Lung (tissue), 12 donors: ENCODE data around the gene ANO2. TPM values are rescaled to one million over a fixed set of nuclear protein-coding genes. Genes with fewer than 3 reads are reported as not detected.

Source experiments
- ATAC-seq: fragments of 200-7000 bp; cut with Tn5 transposase; one replicate; pipeline ENCODE4 v1.9.1; 2020; ENCODE audit warnings: moderate number of reproducible peaks; ENCODE audit not compliant: insufficient read depth, low FRiP score
- DNase-seq, 3 donors: peaks; one replicate each; pipeline ENCODE4 v3.0.0-alpha.2; 2013 to 2017
- H3K27ac ChIP-seq, 2 donors: one replicate each; pipeline ENCODE4 v1.5.1; 2013; ENCODE audit warnings: mild to moderate bottlenecking in 2 of 2, moderate library complexity in 2 of 2, control low read depth in 1 of 2, inconsistent platforms in 1 of 2, low read depth in 1 of 2, low read length in 1 of 2
- H3K27me3 ChIP-seq, 3 donors: one replicate each; pipeline ENCODE4 v1.5.1; 2013; ENCODE audit warnings: low read length in 2 of 3; ENCODE audit not compliant: control insufficient read depth in 3 of 3, insufficient read depth in 3 of 3
- H3K36me3 ChIP-seq, 4 donors: one replicate each; pipeline ENCODE4 v1.5.1; 2013; ENCODE audit warnings: low read length in 4 of 4, mild to moderate bottlenecking in 1 of 4, moderate library complexity in 1 of 4; ENCODE audit not compliant: control insufficient read depth in 4 of 4, insufficient read depth in 4 of 4
- H3K4me1 ChIP-seq, 5 donors: one replicate each; pipeline ENCODE4 v1.5.1; 2013; ENCODE audit warnings: low read length in 5 of 5, mild to moderate bottlenecking in 2 of 5, moderate library complexity in 1 of 5; ENCODE audit not compliant: control insufficient read depth in 5 of 5, insufficient read depth in 5 of 5
- H3K4me3 ChIP-seq: one replicate; pipeline ENCODE4 v1.5.1; 2013; ENCODE audit warnings: mild to moderate bottlenecking, control low read depth, moderate library complexity
- H3K9ac ChIP-seq, 2 donors: one replicate each; pipeline ENCODE4 v1.5.1; 2013; ENCODE audit warnings: low read length in 2 of 2, control low read depth in 1 of 2; ENCODE audit not compliant: insufficient read depth in 1 of 2
- H3K9me3 ChIP-seq, 4 donors: one replicate each; pipeline ENCODE4 v1.5.1; 2013; ENCODE audit warnings: low read length in 3 of 4, mild to moderate bottlenecking in 1 of 4, moderate library complexity in 1 of 4; ENCODE audit not compliant: control insufficient read depth in 4 of 4, insufficient read depth in 3 of 4
- WGBS, 2 donors: extraction: QIAGEN DNeasy Blood & Tissue Kit; methylation state at CpG; one replicate each; pipeline ENCODE4 v1.1.7; 2013; 5-methylcytosine and 5-hydroxymethylcytosine counted together
- polyA plus RNA-seq, 2 donors: library from polyadenylated mRNA; stranded (reverse); fragments of 200-250 nt; gene quantifications; one replicate each; pipeline ENCODE4 v1.2.1, GENCODE V29; 2013
- total RNA-seq, 2 donors: library from RNA; depleted of rRNA in 1 of 2; stranded (reverse); fragments of >200 nt in 1 of 2; gene quantifications; one replicate each; pipeline ENCODE4 v1.2.1, GENCODE V29; 2014 to 2021
- TF ChIP-seq, protein P1 (sequence below): IDR thresholded peaks from 2 replicates; pipeline ENCODE4 v1.5.1; 2012; ENCODE audit warnings: mild to moderate bottlenecking; ENCODE audit errors: control extremely low read depth, extremely low read depth
- donor health status: control.
- donor health status: control.
- donor health status: Bipolar disorder and iron deficiency.
- donor health status: healthy.
- donor health status: DM: yes; HTN: yes; CAD: no.

Gene ANO2
- total and polyA plus RNA-seq, 4 donors = 5.9 to 11.3 (median 7.4) TPM

DNA sequence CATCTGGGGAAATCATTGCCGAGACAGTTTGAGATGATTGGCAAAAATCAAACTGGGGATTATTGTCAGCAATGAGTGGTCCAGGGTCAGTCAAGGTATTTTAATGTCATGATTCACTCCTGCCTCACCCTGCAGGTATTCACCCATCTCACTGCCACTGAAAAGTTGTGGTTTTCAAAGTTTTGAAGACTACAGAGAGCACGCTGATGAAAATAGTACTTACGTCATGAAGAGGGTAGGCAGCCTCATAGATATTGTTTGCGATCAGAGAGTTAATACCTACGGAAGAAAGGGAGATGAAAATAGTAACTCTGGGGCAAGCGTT is 138.0 kb downstream of the ANO2 start:
- DNase-seq = no peak
- TF ChIP-seq, protein P1, sequence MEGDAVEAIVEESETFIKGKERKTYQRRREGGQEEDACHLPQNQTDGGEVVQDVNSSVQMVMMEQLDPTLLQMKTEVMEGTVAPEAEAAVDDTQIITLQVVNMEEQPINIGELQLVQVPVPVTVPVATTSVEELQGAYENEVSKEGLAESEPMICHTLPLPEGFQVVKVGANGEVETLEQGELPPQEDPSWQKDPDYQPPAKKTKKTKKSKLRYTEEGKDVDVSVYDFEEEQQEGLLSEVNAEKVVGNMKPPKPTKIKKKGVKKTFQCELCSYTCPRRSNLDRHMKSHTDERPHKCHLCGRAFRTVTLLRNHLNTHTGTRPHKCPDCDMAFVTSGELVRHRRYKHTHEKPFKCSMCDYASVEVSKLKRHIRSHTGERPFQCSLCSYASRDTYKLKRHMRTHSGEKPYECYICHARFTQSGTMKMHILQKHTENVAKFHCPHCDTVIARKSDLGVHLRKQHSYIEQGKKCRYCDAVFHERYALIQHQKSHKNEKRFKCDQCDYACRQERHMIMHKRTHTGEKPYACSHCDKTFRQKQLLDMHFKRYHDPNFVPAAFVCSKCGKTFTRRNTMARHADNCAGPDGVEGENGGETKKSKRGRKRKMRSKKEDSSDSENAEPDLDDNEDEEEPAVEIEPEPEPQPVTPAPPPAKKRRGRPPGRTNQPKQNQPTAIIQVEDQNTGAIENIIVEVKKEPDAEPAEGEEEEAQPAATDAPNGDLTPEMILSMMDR = no peak
- 88 to 94% methylated on average over 6 of the region's 6 CpGs for WGBS, 2 donors

DNA sequence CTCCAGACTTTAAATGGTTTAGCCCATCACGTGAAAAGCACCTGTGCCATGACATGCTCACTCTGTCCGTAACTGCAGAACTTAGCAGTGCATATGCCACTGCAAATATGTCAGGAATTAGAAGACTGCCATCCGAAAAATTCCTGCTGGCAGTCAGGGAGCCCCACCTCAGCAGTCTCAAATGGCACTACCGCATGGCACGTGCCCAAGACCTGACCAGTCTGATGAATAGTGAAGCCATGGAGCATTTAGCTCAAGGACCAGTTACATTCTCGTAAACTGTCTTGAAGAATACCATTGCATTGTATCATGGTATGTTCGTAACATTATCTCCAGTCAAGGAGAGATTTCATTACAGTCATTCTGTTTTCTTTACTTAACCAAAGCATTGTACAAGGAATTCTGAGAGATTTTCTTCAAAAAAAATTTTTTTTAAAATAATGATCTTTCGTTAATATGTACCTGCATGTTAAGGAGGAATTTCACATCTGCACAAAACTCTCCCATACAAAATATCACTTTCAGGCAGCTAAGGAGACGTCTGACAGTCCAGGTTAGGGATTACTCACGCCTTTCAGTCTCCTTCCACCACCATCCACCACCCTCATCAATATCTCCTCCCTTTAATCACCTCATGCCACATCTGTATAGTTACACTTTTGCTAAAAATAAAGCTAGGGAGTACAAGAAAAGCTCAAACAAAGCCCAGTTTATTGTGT is 138.5 kb downstream of the ANO2 start:
- H3K4me1 ChIP-seq = peaks cover 0 to 4% (median 0%) of the 10 kb centered on the region in 5 donors
- H3K27ac ChIP-seq = no peak overlapping the region
- WGBS, 2 donors = 75 to 84% methylated on average over 10 of the region's 10 CpGs
- H3K9ac ChIP-seq = no peak overlapping the region
- ATAC-seq (no peak), DNase-seq (no peak)
- H3K9me3 ChIP-seq = no peaks in the 10 kb centered on the region
- TF ChIP-seq, protein P1 = no peak
- H3K27me3 ChIP-seq = peaks cover 0 to 6% (median 3%) of the 10 kb centered on the region in 3 donors
- no peak overlapping the region for H3K4me3 ChIP-seq
- no peaks in the 10 kb centered on the region for H3K36me3 ChIP-seq

More for the DNA sequence above, 138.0 kb downstream of the ANO2 start:
- no peaks in the 10 kb centered on the region for H3K36me3 ChIP-seq
- H3K4me3 ChIP-seq = no peak overlapping the region
- no peaks in the 10 kb centered on the region for H3K9me3 ChIP-seq
- H3K9ac ChIP-seq = no peak overlapping the region
- peaks cover 0 to 4% (median 0%) of the 10 kb centered on the region in 5 donors for H3K4me1 ChIP-seq
- H3K27ac ChIP-seq = no peak overlapping the region
- H3K27me3 ChIP-seq = peaks cover 0 to 8% (median 3%) of the 10 kb centered on the region in 3 donors
- no peak for ATAC-seq

DNA sequence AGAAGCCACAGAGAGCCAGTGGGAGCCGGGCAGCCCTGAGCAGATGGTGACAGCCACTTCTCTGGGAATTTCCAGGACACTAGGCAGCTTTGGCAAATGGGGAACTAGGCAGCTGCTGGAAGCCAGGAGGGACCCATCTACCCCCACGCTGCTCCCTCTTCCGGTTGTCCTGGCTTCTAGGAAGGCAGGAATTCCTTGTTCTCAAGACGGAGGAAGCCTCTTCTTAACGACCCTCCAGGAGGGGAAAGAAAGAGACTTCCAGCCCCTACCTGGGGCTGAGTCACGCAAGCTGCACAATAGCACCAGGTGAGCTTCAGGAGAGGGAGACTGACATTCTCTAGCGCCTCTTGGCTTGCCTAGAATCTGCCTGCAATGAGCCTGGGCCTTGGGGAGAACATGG is 141.5 kb downstream of the ANO2 start:
- Histone ChIP-seq H3K9me3 (no peaks in the 10 kb centered on the region), H3K4me1 (peaks cover 0 to under 1% (median 0%) of the 10 kb centered on the region in 5 donors), H3K27me3 (peaks cover 0 to 3% (median 3%) of the 10 kb centered on the region in 3 donors), H3K4me3 (no peak overlapping the region), H3K27ac (no peak overlapping the region), H3K9ac (no peak overlapping the region), H3K36me3 (no peaks in the 10 kb centered on the region)
- no peak for ATAC-seq
- no peak for DNase-seq
- TF ChIP-seq, protein P1 = no peak
- 82 to 86% methylated on average over 7 of the region's 7 CpGs for WGBS, 2 donors
